IMR-90 (cell line): ENCODE data around the gene SYT2. TPM values are rescaled to one million over a fixed set of nuclear protein-coding genes. Genes with fewer than 3 reads are reported as not detected.

Experiments
- ATAC-seq: fragments of 200-7000 bp; cut with Tn5 transposase; 2 replicates; pipeline ENCODE4 v1.9.1; 2020; ENCODE audit warnings: low read depth, mild to moderate bottlenecking, moderate library complexity
- BruUV-seq: library from RNA; stranded (reverse); fragments of 400-500 nt; replicated peaks from 2 replicates; lab custom pipeline; 2021; lab: Mats Ljungman, UMichigan
- CTCF ChIA-PET: fragments of 300-600 bp; formaldehyde crosslinking; extraction: SDS; loops from one replicate; lab custom pipeline; 2021; ENCODE audit warnings: antibody characterized with exemption; lab: Yijun Ruan, JAX
- POLR2A ChIA-PET: fragments of 300-600 bp; sonication (Branson Sonifier 250); formaldehyde crosslinking; loops from one replicate; lab custom pipeline; 2022; ENCODE audit warnings: antibody characterized with exemption; ENCODE audit not compliant: unreplicated experiment; lab: Charles Lee
- DNase-seq: peaks from one replicate; pipeline ENCODE4 v3.0.0; 2013
- H2AFZ ChIP-seq: replicated peaks from 2 replicates; pipeline ENCODE3; 2013; ENCODE audit warnings: low read length, mild to moderate bottlenecking; ENCODE audit not compliant: poor library complexity
- H2AK5ac ChIP-seq: 2 replicates; pipeline ENCODE4 v1.6.1; 2013; ENCODE audit warnings: low read depth, low read length, inconsistent platforms
- H2AK9ac ChIP-seq: replicated peaks from 2 replicates; pipeline ENCODE3; 2013; ENCODE audit warnings: mild to moderate bottlenecking, low read depth, low read length, moderate library complexity; ENCODE audit not compliant: poor library complexity
- H2BK120ac ChIP-seq: 2 replicates; pipeline ENCODE4 v1.6.1; 2013; ENCODE audit warnings: low read depth, low read length, inconsistent platforms
- H2BK15ac ChIP-seq: 3 replicates; pipeline ENCODE4 v1.6.1; 2013; ENCODE audit warnings: low read depth, low read length, inconsistent platforms
- H2BK20ac ChIP-seq: 2 replicates; pipeline ENCODE4 v1.6.1; 2013; ENCODE audit warnings: low read depth, mild to moderate bottlenecking, inconsistent platforms, low read length, moderate library complexity
- H2BK5ac ChIP-seq: 2 replicates; pipeline ENCODE4 v1.6.1; 2013; ENCODE audit warnings: mild to moderate bottlenecking, low read depth, low read length, inconsistent platforms; ENCODE audit not compliant: poor library complexity, severe bottlenecking
- H3K14ac ChIP-seq: replicated peaks from 2 replicates; pipeline ENCODE4 v1.6.1; 2013; ENCODE audit warnings: low read depth, low read length, inconsistent platforms
- H3K18ac ChIP-seq: 2 replicates; pipeline ENCODE4 v1.6.1; 2013; ENCODE audit warnings: low read depth, low read length, control low read depth
- H3K23ac ChIP-seq: 2 replicates; pipeline ENCODE4 v1.6.1; 2013; ENCODE audit warnings: low read depth, low read length, inconsistent platforms
- H3K27ac ChIP-seq: 2 replicates; pipeline ENCODE4 v1.5.1; 2013; ENCODE audit warnings: mild to moderate bottlenecking, control low read depth, low read length; ENCODE audit not compliant: insufficient read depth
- H3K27me3 ChIP-seq: 2 replicates; pipeline ENCODE4 v1.6.1; 2013; ENCODE audit warnings: low read length; ENCODE audit not compliant: control insufficient read depth, insufficient read depth
- H3K36me3 ChIP-seq: 2 replicates; pipeline ENCODE4 v1.6.1; 2013; ENCODE audit warnings: low read length, mixed read lengths; ENCODE audit not compliant: control insufficient read depth, insufficient read depth
- H3K4ac ChIP-seq: 2 replicates; pipeline ENCODE4 v1.6.1; 2013; ENCODE audit warnings: low read depth, low read length, inconsistent platforms
- H3K4me1 ChIP-seq: 2 replicates; pipeline ENCODE4 v1.6.1; 2013; ENCODE audit warnings: low read length, mixed read lengths; ENCODE audit not compliant: control insufficient read depth, insufficient read depth
- H3K4me2 ChIP-seq: 2 replicates; pipeline ENCODE4 v1.6.1; 2013; ENCODE audit warnings: low read depth, mild to moderate bottlenecking, control low read depth, low read length, moderate library complexity
- H3K4me3 ChIP-seq: 2 replicates; pipeline ENCODE4 v1.5.1; 2013; ENCODE audit warnings: low read depth, mild to moderate bottlenecking, control low read depth, low read length, moderate library complexity; ENCODE audit not compliant: insufficient read depth
- H3K56ac ChIP-seq: 2 replicates; pipeline ENCODE4 v1.6.1; 2013; ENCODE audit warnings: low read length, inconsistent platforms; ENCODE audit not compliant: insufficient read depth; ENCODE audit errors: extremely low read depth
- H3K79me1 ChIP-seq, 2 experiments: 2 replicates each; pipeline ENCODE4 v1.6.1; 2013; ENCODE audit warnings: low read length in 2 of 2, inconsistent platforms in 1 of 2, low read depth in 1 of 2
- H3K9ac ChIP-seq: 2 replicates; pipeline ENCODE4 v1.6.1; 2013; ENCODE audit warnings: low read depth, low read length, control low read depth
- H3K9me1 ChIP-seq: 2 replicates; pipeline ENCODE4 v1.6.1; 2013; ENCODE audit warnings: low read length, inconsistent platforms; ENCODE audit not compliant: insufficient read depth
- H3K9me3 ChIP-seq: 2 replicates; pipeline ENCODE4 v1.6.1; 2013; ENCODE audit warnings: low read length; ENCODE audit not compliant: control insufficient read depth, insufficient read depth
- H4K20me1 ChIP-seq: 2 replicates; pipeline ENCODE4 v1.6.1; 2013; ENCODE audit warnings: low read length, inconsistent platforms; ENCODE audit not compliant: insufficient read depth
- H4K5ac ChIP-seq: 2 replicates; pipeline ENCODE4 v1.6.1; 2013; ENCODE audit warnings: mild to moderate bottlenecking, low read depth, low read length, control low read depth
- H4K8ac ChIP-seq, 2 experiments: 2 replicates each; pipeline ENCODE4 v1.6.1; 2013; ENCODE audit warnings: low read depth in 2 of 2, low read length in 2 of 2, control low read depth in 1 of 2, inconsistent platforms in 1 of 2
- H4K91ac ChIP-seq: 2 replicates; pipeline ENCODE4 v1.6.1; 2013; ENCODE audit warnings: low read depth, low read length, inconsistent platforms; ENCODE audit not compliant: insufficient read depth
- CEBPB ChIP-seq: IDR thresholded peaks from 2 replicates; pipeline ENCODE4 v1.6.1; 2012; ENCODE audit warnings: low read depth, low read length, improper control_type of control experiment
- ELK1 ChIP-seq: fragments of 150-350 bp; IDR thresholded peaks from 2 replicates; pipeline ENCODE4 v1.6.1; 2016; ENCODE audit warnings: low read depth, mild to moderate bottlenecking, low read length, moderate library complexity, borderline replicate concordance
- NFE2L2 ChIP-seq: fragments of 150-350 bp; IDR thresholded peaks from 2 replicates; pipeline ENCODE4 v1.6.1; 2016; ENCODE audit warnings: low read depth, mild to moderate bottlenecking, low read length
- RAD21 ChIP-seq: IDR thresholded peaks from 2 replicates; pipeline ENCODE4 v1.6.1; 2012; ENCODE audit warnings: low read length, improper control_type of control experiment
- SMC3 ChIP-seq: fragments of 150-350 bp; IDR thresholded peaks from 2 replicates; pipeline ENCODE4 v1.6.1; 2016; ENCODE audit warnings: low read depth, mild to moderate bottlenecking, antibody characterized with exemption, low read length, moderate library complexity
- WGBS, 2 experiments: methylation state at CpG; one replicate each; pipeline versions ENCODE4 v1.1.5 to v1.1.7; 2013; ENCODE audit warnings: missing lambda C conversion rate in 2 of 2; ENCODE audit not compliant: insufficient read length in 1 of 2; ENCODE audit errors: extremely low coverage in 2 of 2; 5-methylcytosine and 5-hydroxymethylcytosine counted together
- dilution Hi-C: fragments of 300-500 bp; cut with HindIII; formaldehyde crosslinking; loops from one replicate; pipeline ENCODE4 v1.14.3; 2018; ENCODE audit warnings: low sequenced_read_pairs; ENCODE audit not compliant: unreplicated experiment
- in situ Hi-C: fragments of 300-500 bp; cut with MboI; formaldehyde crosslinking; loops from 3 replicates; pipeline ENCODE4 v1.14.3; 2019; ENCODE audit warnings: low sequenced_read_pairs, inconsistent platforms, mixed read lengths
- intact Hi-C: fragments of 100-400 bp; cut with micrococcal nuclease; formaldehyde crosslinking; loops from 2 replicates; pipeline ENCODE4 v1.10.0; 2022
- polyA plus RNA-seq, 3 experiments: library from polyadenylated mRNA; depleted of rRNA; stranded (reverse); fragments of >200 nt; gene quantifications; 2 replicates each; pipeline ENCODE4 v1.2.3, GENCODE V29; 2012; ENCODE audit warnings: low replicate concordance in 1 of 3
- total RNA-seq: library from RNA; depleted of rRNA; stranded (reverse); fragments of >200 nt; gene quantifications from 2 replicates; pipeline ENCODE4 v1.2.3, GENCODE V29; 2012
- TF ChIP-seq, protein P1 (sequence below): fragments of 150-350 bp; IDR thresholded peaks from 2 replicates; pipeline ENCODE4 v1.6.1; 2017; ENCODE audit warnings: mild to moderate bottlenecking, antibody characterized with exemption, low read length, low read depth

Gene SYT2
- total and polyA plus RNA-seq, 2 of the 4 experiments (the other 2 are of a cell fraction): under 0.01 TPM

DNA sequence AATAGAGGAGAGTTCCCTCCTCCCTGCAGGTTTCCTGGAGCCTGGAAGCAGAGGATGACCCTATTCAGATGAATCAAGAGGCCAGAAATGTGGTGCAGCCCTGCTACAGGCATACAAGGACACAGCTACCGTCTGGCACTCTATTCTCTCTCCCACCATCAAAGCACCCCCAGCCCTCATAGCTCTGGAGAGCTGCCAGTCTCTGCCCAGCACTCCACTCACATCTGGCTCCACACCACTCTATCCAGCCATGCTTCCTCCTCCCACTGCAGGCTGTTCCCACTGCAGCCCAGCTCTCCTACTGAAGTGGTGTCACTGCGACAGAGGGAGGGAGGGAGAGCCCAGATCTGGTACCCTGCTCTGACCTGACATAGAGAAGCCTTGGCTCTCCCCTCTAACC lies 18.4 kb downstream of the SYT2 start:
- BruUV-seq: no TSS peak
- H3K23ac ChIP-seq: no peak overlapping the region
- H4K20me1 ChIP-seq: no peaks in the 10 kb centered on the region
- H3K9me1 ChIP-seq: no peaks in the 10 kb centered on the region
- no peak for ATAC-seq
- no peak overlapping the region for H4K8ac ChIP-seq
- no peak overlapping the region for H4K91ac ChIP-seq
- no peak overlapping the region for H3K9ac ChIP-seq
- H3K4me2 ChIP-seq: no peak overlapping the region
- no peak overlapping the region for H3K18ac ChIP-seq
- no peak overlapping the region for H3K27ac ChIP-seq
- H2AK9ac ChIP-seq: no peak overlapping the region
- dilution Hi-C loops (no loop called here), intact Hi-C loops (loop anchor here (2.0 kb wide), 1 partner anchor 35 kb away; no protein-coding TSS in a partner anchor), in situ Hi-C loops (no loop called here)
- H3K36me3 ChIP-seq: no peaks in the 10 kb centered on the region
- H2BK20ac ChIP-seq: no peak overlapping the region
- H4K5ac ChIP-seq: no peak overlapping the region
- no peak overlapping the region for H2BK5ac ChIP-seq
- ChIA-PET CTCF (interaction anchor here (1.5 kb wide), 1 partner anchor 16 kb away, joined by 3 read pairs; no protein-coding TSS in a partner anchor), POLR2A (no interaction called here)
- H3K9me3 ChIP-seq: no peaks in the 10 kb centered on the region
- no peak overlapping the region for H2AFZ ChIP-seq
- H3K56ac ChIP-seq: no peak overlapping the region
- H3K14ac ChIP-seq: no peak overlapping the region
- no peak overlapping the region for H2AK5ac ChIP-seq
- H3K4ac ChIP-seq: no peak overlapping the region
- no peak overlapping the region for H3K4me3 ChIP-seq
- no peak for TF ChIP-seq RAD21
- no peak for TF ChIP-seq NFE2L2
- TF ChIP-seq, protein P1, sequence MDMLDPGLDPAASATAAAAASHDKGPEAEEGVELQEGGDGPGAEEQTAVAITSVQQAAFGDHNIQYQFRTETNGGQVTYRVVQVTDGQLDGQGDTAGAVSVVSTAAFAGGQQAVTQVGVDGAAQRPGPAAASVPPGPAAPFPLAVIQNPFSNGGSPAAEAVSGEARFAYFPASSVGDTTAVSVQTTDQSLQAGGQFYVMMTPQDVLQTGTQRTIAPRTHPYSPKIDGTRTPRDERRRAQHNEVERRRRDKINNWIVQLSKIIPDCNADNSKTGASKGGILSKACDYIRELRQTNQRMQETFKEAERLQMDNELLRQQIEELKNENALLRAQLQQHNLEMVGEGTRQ: no peak
- TF ChIP-seq ELK1: no peak
- TF ChIP-seq SMC3: no peak
- no peak for TF ChIP-seq CEBPB
- H3K4me1 ChIP-seq: no peaks in the 10 kb centered on the region
- WGBS, 2 experiments: no CpG with 5 or more reads among the region's 2 CpGs
- DNase-seq: no peak
- H3K27me3 ChIP-seq: peaks cover 59% of the 10 kb centered on the region
- H3K79me1 ChIP-seq: no peaks in the 10 kb centered on the region
- H2BK120ac ChIP-seq: no peak overlapping the region
- H2BK15ac ChIP-seq: no peak overlapping the region
